ENCODE measurements around the gene NUCB1. TPM values are rescaled to one million over a fixed set of nuclear protein-coding genes. Genes with fewer than 3 reads are reported as not detected.
"Not testable (repeated sequence)": the region's sequence is repeated elsewhere in the genome, so short reads cannot be mapped to it uniquely, and the experiment has no call there.

The NUCB1 gene
- total RNA-seq, 1 donor from 2014 or later, result 248 TPM

- TF ChIP-seq CTCF (IDR thresholded peaks at IDR 0.05; ENCODE audit: insufficient read depth, low read length, poor library complexity, severe bottlenecking), result no peak
- H3K36me3 ChIP-seq (ENCODE audit: control insufficient read depth, insufficient read depth, low read length), result no peaks in the 10 kb centered on the region
These were observed 10.7 kb downstream of the NUCB1 start for GRCh38 chr19:48910803-48911202.

GRCh38 chr19:48913114-48913889, 13.2 kb downstream of the NUCB1 start:
- Histone ChIP-seq H3K36me3 (ENCODE audit: control insufficient read depth, insufficient read depth, low read length) (no peaks in the 10 kb centered on the region), H3K27me3 (ENCODE audit: control insufficient read depth, insufficient read depth, low read length) (no peaks in the 10 kb centered on the region), H3K4me3 (ENCODE audit: low read depth, low read length) (no peak overlapping the region)
- TF ChIP-seq CTCF (IDR thresholded peaks at IDR 0.05; ENCODE audit: insufficient read depth, low read length, poor library complexity, severe bottlenecking), result no peak
- no peak for DNase-seq (ENCODE audit: low read depth)

More at GRCh38 chr19:48910803-48911202, 10.7 kb downstream of the NUCB1 start:
- H3K4me3 ChIP-seq (ENCODE audit: low read depth, low read length), result no peak overlapping the region
- no peak for DNase-seq (ENCODE audit: low read depth)
- H3K27me3 ChIP-seq (ENCODE audit: control insufficient read depth, insufficient read depth, low read length), result no peaks in the 10 kb centered on the region

- no peak for DNase-seq (ENCODE audit: low read depth)
- no peak for TF ChIP-seq CTCF (IDR thresholded peaks at IDR 0.05; ENCODE audit: insufficient read depth, low read length, poor library complexity, severe bottlenecking)
- H3K27me3 ChIP-seq (ENCODE audit: control insufficient read depth, insufficient read depth, low read length), result no peaks in the 10 kb centered on the region
- no peak overlapping the region for H3K4me3 ChIP-seq (ENCODE audit: low read depth, low read length)
- no peaks in the 10 kb centered on the region for H3K36me3 ChIP-seq (ENCODE audit: control insufficient read depth, insufficient read depth, low read length)
These were observed 14.1 kb downstream of the NUCB1 start for GRCh38 chr19:48914181-48914580.

GRCh38 chr19:48915757-48916156, 15.6 kb downstream of the NUCB1 start:
- no peaks in the 10 kb centered on the region for H3K36me3 ChIP-seq (ENCODE audit: control insufficient read depth, insufficient read depth, low read length)
- TF ChIP-seq CTCF (IDR thresholded peaks at IDR 0.05; ENCODE audit: insufficient read depth, low read length, poor library complexity, severe bottlenecking), result no peak
- DNase-seq (ENCODE audit: low read depth), result no peak
- no peak overlapping the region for H3K4me3 ChIP-seq (ENCODE audit: low read depth, low read length)
- no peaks in the 10 kb centered on the region for H3K27me3 ChIP-seq (ENCODE audit: control insufficient read depth, insufficient read depth, low read length)

GRCh38 chr19:48918071-48918470, 18.0 kb downstream of the NUCB1 start:
- Histone ChIP-seq H3K4me3 (ENCODE audit: low read depth, low read length) (no peak overlapping the region), H3K36me3 (ENCODE audit: control insufficient read depth, insufficient read depth, low read length) (no peaks in the 10 kb centered on the region), H3K27me3 (ENCODE audit: control insufficient read depth, insufficient read depth, low read length) (no peaks in the 10 kb centered on the region)
- no peak for DNase-seq (ENCODE audit: low read depth)
- no peak for TF ChIP-seq CTCF (IDR thresholded peaks at IDR 0.05; ENCODE audit: insufficient read depth, low read length, poor library complexity, severe bottlenecking)

- Histone ChIP-seq H3K27me3 (ENCODE audit: control insufficient read depth, insufficient read depth, low read length) (no peaks in the 10 kb centered on the region), H3K36me3 (ENCODE audit: control insufficient read depth, insufficient read depth, low read length) (no peaks in the 10 kb centered on the region), H3K4me3 (ENCODE audit: low read depth, low read length) (no peak overlapping the region)
- no peak for TF ChIP-seq CTCF (IDR thresholded peaks at IDR 0.05; ENCODE audit: insufficient read depth, low read length, poor library complexity, severe bottlenecking)
- no peak for DNase-seq (ENCODE audit: low read depth)
These were observed 18.7 kb downstream of the NUCB1 start for GRCh38 chr19:48918801-48919247.

- H3K4me3 ChIP-seq (ENCODE audit: low read depth, low read length); DNase-seq (ENCODE audit: low read depth); H3K36me3 ChIP-seq (ENCODE audit: control insufficient read depth, insufficient read depth, low read length); H3K27me3 ChIP-seq (ENCODE audit: control insufficient read depth, insufficient read depth, low read length): not testable (repeated sequence)
These were observed 19.2 kb downstream of the NUCB1 start for GRCh38 chr19:48919271-48919670.

Measured in kidney epithelial cell (primary cell).